GM12891 (cell line): Measurements from ENCODE around the gene FBLN5.

ENCODE experiments used
- POLR2A ChIP-seq: IDR thresholded peaks from 2 replicates; pipeline ENCODE4 v1.6.1; 2011; ENCODE audit warnings: low read depth, low read length, control low read depth
- POLR2AphosphoS5 ChIP-seq: IDR thresholded peaks from 2 replicates; pipeline ENCODE4 v1.6.1; 2011; ENCODE audit warnings: low read depth, low read length, control low read depth
- SPI1 ChIP-seq: IDR thresholded peaks from 2 replicates; pipeline ENCODE4 v1.6.1; 2011; ENCODE audit warnings: low read depth, low read length, control low read depth
- TAF1 ChIP-seq: IDR thresholded peaks from 2 replicates; pipeline ENCODE4 v1.6.1; 2011; ENCODE audit warnings: low read depth, low read length, control low read depth

DNA sequence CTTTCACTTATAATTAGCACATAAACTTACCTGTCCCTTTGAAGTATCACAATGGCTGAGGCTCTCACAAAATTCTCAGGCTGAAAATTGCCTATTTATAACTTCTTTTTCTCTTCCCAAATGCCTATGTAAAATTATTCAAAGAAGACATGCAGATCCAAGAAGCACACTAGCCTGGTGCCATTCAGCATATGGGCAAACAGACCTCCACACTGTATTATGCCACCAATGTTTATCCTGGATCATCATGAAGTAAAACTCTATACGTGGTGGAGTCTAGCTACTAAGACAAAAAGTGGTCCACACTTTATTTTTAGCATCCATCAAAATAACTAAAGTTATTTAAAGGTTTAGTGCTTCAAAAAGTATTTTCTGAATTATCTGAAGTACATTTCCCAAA, 95.9 kb downstream of the FBLN5 start:
- TF ChIP-seq TAF1 (no peak), POLR2A (no peak), POLR2AphosphoS5 (no peak), SPI1 (no peak)
